H1 (cell line): ENCODE results near the gene PIGM.

Experiments used
- CEBPB ChIP-seq: IDR thresholded peaks from 2 replicates; pipeline ENCODE4 v1.6.1; 2012; ENCODE audit warnings: low read depth, low read length
- CREB1 ChIP-seq: IDR thresholded peaks from 2 replicates; pipeline ENCODE4 v1.6.1; 2012; ENCODE audit warnings: inconsistent platforms
- CTCF ChIP-seq, 3 experiments: IDR thresholded peaks; 1 replicate in 2 of 3; 2 replicates in 1 of 3; pipeline versions ENCODE4 v1.5.1 to v1.6.1; 2011; ENCODE audit warnings: low read length in 3 of 3, mild to moderate bottlenecking in 3 of 3, inconsistent platforms in 2 of 3, low read depth in 1 of 3, moderate library complexity in 1 of 3; ENCODE audit not compliant: insufficient read depth in 1 of 3; ENCODE audit errors: control extremely low read depth in 1 of 3
- EP300 ChIP-seq, 2 experiments: IDR thresholded peaks; 1 replicate in 1 of 2; 2 replicates in 1 of 2; pipeline ENCODE4 v1.6.1; 2011 to 2012; ENCODE audit warnings: low read depth in 2 of 2, low read length in 2 of 2, mild to moderate bottlenecking in 2 of 2, borderline replicate concordance in 1 of 2, inconsistent platforms in 1 of 2, moderate library complexity in 1 of 2
- EZH2 ChIP-seq: fragments of 200-600 bp; sonication (generic); IDR thresholded peaks from 2 replicates; pipeline ENCODE4 v1.7.1; 2012; ENCODE audit warnings: low read depth, mild to moderate bottlenecking, moderate library complexity, low read length, inconsistent platforms; ENCODE audit not compliant: severe bottlenecking
- HDAC6 ChIP-seq: IDR thresholded peaks from one replicate; pipeline ENCODE4 v1.7.1; 2012; ENCODE audit warnings: low read depth, mild to moderate bottlenecking, inconsistent platforms, low read length, moderate library complexity
- JUN ChIP-seq: IDR thresholded peaks from 2 replicates; pipeline ENCODE4 v1.6.1; 2011; ENCODE audit warnings: low read depth, mild to moderate bottlenecking, improper control_type of control experiment, low read length
- JUND ChIP-seq: IDR thresholded peaks from 2 replicates; pipeline ENCODE4 v1.6.1; 2011; ENCODE audit warnings: mild to moderate bottlenecking, improper control_type of control experiment, low read length
- POLR2A ChIP-seq, 2 experiments: IDR thresholded peaks; 1 replicate in 1 of 2; 2 replicates in 1 of 2; pipeline ENCODE4 v1.6.1; 2011; ENCODE audit warnings: low read depth in 2 of 2, low read length in 2 of 2, mild to moderate bottlenecking in 2 of 2; ENCODE audit errors: control extremely low read depth in 1 of 2
- POLR2AphosphoS5 ChIP-seq: IDR thresholded peaks from 2 replicates; pipeline ENCODE4 v1.6.1; 2011; ENCODE audit warnings: low read depth, low read length
- RXRA ChIP-seq: IDR thresholded peaks from 2 replicates; pipeline ENCODE4 v1.6.1; 2011; ENCODE audit warnings: low read depth, mild to moderate bottlenecking, low read length, moderate library complexity; ENCODE audit not compliant: insufficient read depth
- TAF1 ChIP-seq: IDR thresholded peaks from 2 replicates; pipeline ENCODE4 v1.6.1; 2011; ENCODE audit warnings: mild to moderate bottlenecking, low read depth, low read length
- YY1 ChIP-seq: IDR thresholded peaks from 2 replicates; pipeline ENCODE4 v1.6.1; 2011; ENCODE audit warnings: low read depth, mild to moderate bottlenecking, low read length
- ZNF274 ChIP-seq: IDR thresholded peaks from 2 replicates; pipeline ENCODE4 v1.7.0; 2012; ENCODE audit warnings: low read length, borderline replicate concordance; ENCODE audit errors: extremely low read depth

GRCh38 chr1:160022330-160023310 lies 9.2 kb downstream of the PIGM start:
- TF ChIP-seq EZH2 (no peak), CTCF (IDR thresholded peaks at IDR 0.05; ENCODE audit: control extremely low read depth in 1 of 3, insufficient read depth in 1 of 3, low read depth in 1 of 3, low read length in 3 of 3) (no peak), JUND (no peak), POLR2A (IDR thresholded peaks at IDR 0.05; ENCODE audit: control extremely low read depth in 1 of 2, low read depth in 2 of 2, low read length in 2 of 2) (no peak), CREB1 (no peak), TAF1 (no peak), JUN (no peak), EP300 (IDR thresholded peaks at IDR 0.05; ENCODE audit: borderline replicate concordance in 1 of 2, low read depth in 2 of 2, low read length in 2 of 2) (no peak), YY1 (no peak), HDAC6 (no peak), RXRA (no peak), CEBPB (no peak), POLR2AphosphoS5 (no peak), ZNF274 (no peak)
